Stimulated activated naive CD4-positive, alpha-beta T cell treated with Interleukin-2 at 50 U/mL for 16 hours (primary cell): ENCODE measurements around the gene TIMM21.

Experiments used
- DNase-seq: peaks from one replicate; lab custom pipeline; 2025; lab: John Stamatoyannopoulos, UW

Gene TIMM21

GRCh38 chr18:74147491-74147778 lies 888 bp upstream of the TIMM21 start:
- no peak for DNase-seq

GRCh38 chr18:74148543-74149070 lies 284 bp downstream of the TIMM21 start:
- DNase-seq, result no peak

GRCh38 chr18:74149878-74150277 lies 1.6 kb downstream of the TIMM21 start:
- no peak for DNase-seq

DNA sequence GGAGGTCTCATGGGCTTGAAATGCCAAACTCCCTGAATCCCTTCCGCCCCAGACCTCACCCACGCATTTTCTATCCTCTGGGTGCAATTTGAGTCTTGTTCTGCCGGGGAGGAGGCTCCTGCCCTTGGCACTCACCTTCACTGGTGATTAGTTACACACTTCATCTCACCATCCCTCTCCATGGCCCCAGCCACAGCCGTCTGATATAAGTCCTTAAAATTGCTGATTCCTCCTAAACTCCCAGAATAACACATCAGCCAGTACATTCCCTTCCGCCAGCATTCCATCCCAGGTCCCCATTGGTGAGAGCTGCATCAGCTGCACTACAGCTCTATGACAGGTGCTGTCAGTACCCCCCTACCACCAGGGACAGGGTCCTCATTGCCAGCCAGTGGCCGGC lies 3.9 kb downstream of the TIMM21 start:
- no peak for DNase-seq

- no peak for DNase-seq
Observed at GRCh38 chr18:74152857-74153256, 4.5 kb downstream of the TIMM21 start.

- DNase-seq, result no peak
Observed at GRCh38 chr18:74153377-74153776, 5.1 kb downstream of the TIMM21 start.

- no peak for DNase-seq
Observed at GRCh38 chr18:74153793-74154192, 5.5 kb downstream of the TIMM21 start.

- DNase-seq, result no peak
Observed at GRCh38 chr18:74154716-74155115, 6.4 kb downstream of the TIMM21 start.

GRCh38 chr18:74155276-74155675 lies 7.0 kb downstream of the TIMM21 start:
- DNase-seq, result no peak

GRCh38 chr18:74163019-74163660 lies 14.8 kb downstream of the TIMM21 start:
- DNase-seq, result no peak

DNA sequence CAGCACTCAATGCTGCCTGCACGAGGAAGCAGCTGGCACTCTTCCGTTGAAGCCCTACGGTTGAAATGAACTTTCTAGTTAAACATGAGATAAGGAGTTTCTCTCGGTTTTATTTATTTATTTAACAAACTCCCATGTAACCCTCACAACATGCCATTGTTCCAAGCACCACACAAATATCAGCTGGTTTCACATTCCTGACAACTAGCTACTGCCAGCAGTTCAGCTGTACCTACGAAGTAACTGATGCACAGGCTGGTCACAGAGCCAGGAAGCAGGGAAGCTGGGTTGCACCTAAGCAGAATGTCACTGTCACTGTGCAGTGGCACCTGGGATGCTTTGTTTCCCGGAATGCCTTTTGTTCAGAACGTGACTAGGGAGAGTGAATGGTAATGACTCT lies 18.1 kb downstream of the TIMM21 start:
- no peak for DNase-seq

GRCh38 chr18:74171910-74172606 lies 23.7 kb downstream of the TIMM21 start:
- no peak for DNase-seq

DNA sequence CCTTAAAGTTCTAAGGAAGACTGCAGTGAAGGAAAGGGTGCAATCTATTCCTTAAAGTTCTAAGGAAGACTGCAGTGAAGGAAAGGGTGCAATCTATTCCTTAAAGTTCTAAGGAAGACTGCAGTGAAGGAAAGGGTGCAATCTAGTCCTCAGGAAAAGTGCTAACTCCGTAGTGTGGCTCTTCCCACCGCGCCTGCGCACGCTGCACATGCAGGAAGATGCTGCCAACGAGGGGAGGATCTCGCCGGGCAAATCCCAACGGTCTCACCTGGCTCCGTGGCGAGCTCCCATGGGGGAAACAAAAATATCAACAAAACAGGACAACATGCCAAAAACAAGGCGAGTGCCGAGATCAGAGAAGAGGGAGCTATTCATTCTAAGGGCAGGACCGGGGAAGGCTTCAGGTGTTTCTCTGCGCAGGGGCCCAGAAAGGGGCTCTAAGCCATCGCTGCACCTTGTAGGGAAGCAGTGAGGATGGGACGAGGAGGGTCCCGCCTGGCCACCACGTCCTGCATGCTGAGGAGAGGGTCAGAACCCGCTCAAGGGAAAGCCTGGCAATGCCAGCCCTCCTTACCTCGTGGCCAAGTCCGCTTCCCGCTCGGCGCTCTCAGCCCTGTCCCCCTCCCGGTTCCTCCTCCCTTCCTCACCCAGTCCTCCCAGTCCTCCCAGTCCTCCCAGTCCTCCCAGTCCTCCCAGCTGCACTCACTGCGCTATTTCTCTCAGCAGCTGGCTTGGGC lies 24.5 kb downstream of the TIMM21 start:
- no peak for DNase-seq

DNA sequence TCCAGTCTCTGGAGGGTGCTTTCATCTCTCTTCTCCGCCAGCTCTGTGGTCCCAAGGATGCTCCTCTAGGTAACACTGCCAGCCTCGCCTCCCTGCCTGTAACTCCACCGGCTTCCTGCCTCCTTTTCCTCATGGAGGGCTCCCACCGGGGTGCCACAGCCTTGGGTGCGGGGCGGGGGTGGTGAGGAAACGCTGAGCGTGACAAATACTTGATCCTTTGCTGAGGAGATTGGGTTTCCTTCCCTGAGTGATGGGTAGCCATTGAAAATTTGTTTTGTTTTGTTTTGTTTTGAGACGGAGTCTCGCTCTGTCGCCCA lies 25.1 kb downstream of the TIMM21 start:
- no peak for DNase-seq

- DNase-seq, result no peak
Observed at GRCh38 chr18:74175658-74176057, 27.3 kb downstream of the TIMM21 start.

DNA sequence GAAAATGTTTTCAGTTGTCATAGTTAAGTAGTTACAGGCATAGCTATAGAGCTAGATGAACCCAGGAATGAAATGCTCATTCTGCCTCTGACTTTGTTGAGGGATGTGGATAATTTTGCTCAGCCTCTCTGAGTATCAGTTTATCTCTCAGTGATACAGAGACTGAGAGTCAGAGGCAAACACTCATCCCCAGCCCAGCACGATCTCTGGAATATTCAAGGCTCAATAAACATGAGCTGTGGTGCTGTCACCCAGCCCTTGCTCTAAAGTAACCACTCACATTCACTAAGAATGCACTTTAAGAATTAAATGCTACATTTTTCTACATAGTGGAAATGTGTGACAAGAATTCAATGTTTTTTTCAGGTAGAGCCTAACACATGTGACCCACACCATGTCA lies 30.6 kb downstream of the TIMM21 start:
- DNase-seq, result no peak

DNA sequence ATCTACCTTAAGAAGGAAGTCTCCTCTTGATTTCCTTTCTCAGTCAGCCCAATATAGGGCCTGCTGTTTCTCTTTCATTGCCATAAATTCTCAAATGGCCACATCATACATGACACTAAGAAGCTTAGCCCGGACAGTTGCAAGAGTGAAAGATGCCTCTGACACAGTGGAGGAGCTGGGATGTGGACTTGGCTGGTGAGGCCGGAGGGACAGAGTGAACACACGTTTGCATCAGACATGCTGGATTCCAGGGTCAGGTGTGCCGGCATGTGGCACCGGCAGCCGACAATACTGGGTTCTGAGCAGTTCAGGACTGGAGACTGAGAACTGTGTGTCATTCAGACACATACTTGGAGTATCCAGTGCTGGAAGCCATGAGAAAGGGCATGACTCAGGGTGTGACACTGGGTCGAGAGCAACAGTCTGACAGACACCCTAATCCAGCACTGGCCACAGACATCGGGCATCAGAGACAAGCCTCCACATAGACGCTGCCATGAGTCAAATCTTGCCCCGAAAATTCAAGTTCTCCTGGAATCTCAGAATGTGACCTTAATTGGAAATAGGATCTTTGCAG lies 31.4 kb downstream of the TIMM21 start:
- no peak for DNase-seq

DNA sequence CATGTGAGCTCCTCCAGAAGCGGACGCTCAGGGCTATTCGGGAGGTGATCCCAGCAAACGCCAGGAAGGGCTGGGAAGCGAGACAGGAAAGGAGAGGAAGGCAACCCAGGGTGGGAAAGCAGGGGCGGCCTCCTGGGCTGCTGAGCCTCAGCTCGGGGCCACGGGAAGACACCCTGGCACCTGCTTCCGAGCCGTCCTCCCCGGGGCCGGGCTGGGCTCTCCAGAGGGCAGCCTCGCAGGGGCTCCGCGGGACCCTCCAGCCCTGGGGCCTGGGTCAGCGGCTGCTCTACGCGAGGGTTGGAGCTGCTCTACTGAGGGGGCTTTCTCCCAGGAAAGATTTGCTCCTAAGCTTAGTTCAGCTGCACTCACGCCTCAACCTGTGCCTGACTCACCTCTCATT lies 34.0 kb downstream of the TIMM21 start:
- DNase-seq, result no peak

DNA sequence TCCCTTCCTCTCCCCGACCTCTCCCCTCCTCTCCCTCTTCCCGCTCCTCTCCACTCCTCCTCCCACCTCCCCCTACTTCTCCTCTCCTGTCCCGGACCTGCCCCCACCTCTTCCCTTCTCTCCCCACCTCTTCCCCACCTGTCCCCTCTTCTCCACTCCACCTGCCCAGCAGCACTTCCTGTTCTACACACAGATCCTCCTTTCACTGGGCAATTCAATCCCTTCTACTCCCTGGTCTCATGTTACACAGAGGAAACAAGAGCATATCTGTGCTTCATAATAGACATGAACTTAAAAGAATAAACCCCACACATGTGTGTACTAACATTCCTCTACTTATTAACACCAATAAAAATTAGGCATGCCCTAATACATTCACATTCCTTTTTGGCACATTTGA lies 34.8 kb downstream of the TIMM21 start:
- DNase-seq, result no peak

DNA sequence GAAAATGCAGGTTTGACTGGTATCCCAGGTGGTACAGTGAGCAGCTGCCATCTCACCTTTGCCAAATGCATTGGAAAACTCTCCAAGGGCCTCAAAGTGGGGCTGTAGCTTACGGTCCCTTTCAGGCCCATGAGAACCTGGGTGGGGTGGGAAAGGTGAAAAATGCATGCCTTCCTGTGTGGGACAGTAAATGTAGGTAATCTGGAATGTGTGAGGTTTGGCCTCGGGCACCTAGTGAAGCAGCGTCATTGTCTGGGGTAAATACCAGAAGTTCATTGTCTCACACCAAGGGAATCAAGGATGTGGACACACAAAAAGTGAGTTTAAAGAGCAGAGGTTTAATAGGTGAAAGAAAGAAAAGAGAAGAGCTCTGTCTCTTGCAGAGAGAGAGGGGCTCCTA lies 36.6 kb downstream of the TIMM21 start:
- DNase-seq, result no peak

GRCh38 chr18:74185860-74186259 lies 37.5 kb downstream of the TIMM21 start:
- DNase-seq, result no peak

GRCh38 chr18:74186661-74187060 lies 38.3 kb downstream of the TIMM21 start:
- no peak for DNase-seq

GRCh38 chr18:74190086-74190485 lies 41.8 kb downstream of the TIMM21 start:
- no peak for DNase-seq
